Measurements from ENCODE around the gene SOD3.

- TF ChIP-seq CTCF (IDR thresholded peaks at IDR 0.05; ENCODE audit: low read length) (no peak), EZH2 (IDR thresholded peaks at IDR 0.05; ENCODE audit: borderline replicate concordance, low read length) (no peak)
These were observed 29.9 kb upstream of the SOD3 start for GRCh38 chr4:24765376-24765988.

Data from OCI-LY1 (cell line).